ENCODE data around the gene AGPS. TPM values are rescaled to one million over a fixed set of nuclear protein-coding genes. Genes with fewer than 3 reads are reported as not detected.
"Not testable (repeated sequence)": the region's sequence is repeated elsewhere in the genome, so short reads cannot be mapped to it uniquely, and the experiment has no call there.

The AGPS gene
- total RNA-seq, 1 experiment from 2014 or later: 54.0 TPM

DNA sequence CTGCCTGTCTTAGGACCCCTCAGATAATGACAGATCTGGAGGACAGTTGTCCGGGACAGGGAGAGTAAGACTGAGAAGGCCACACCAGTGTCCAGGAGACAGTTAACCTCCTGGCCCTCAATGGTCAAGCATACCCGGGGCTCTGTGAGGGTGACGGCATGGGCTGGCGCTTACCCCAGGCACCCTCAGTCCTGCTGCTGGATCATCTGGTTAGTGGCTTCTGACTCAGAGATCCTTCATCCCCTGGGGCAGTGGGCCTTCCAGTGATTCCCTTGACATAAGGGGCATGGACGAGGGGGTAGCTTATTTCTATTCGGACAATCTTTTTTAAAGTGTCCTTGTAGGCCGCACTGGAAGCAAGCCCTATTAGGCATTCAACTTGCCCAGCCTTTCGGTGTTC lies 18.1 kb downstream of the AGPS start:
- not testable (repeated sequence) for H3K4me2 ChIP-seq (ENCODE audit: low read depth, low read length, poor library complexity, severe bottlenecking); H3K27me3 ChIP-seq (ENCODE audit: low read length); H3K4me3 ChIP-seq (ENCODE audit: low read length); H3K9me3 ChIP-seq (ENCODE audit: low read length); H4K20me1 ChIP-seq (ENCODE audit: insufficient read depth, low read depth, low read length); H2AFZ ChIP-seq (ENCODE audit: low read length); H3K27ac ChIP-seq (ENCODE audit: low read length); H3K9me2 ChIP-seq (replicated peaks; ENCODE audit: insufficient read depth, low read length); H3K4me1 ChIP-seq (ENCODE audit: low read length); H3K9ac ChIP-seq (ENCODE audit: low read length); DNase-seq; H3K36me3 ChIP-seq (ENCODE audit: insufficient read depth, low read length)
- H3K79me2 ChIP-seq (ENCODE audit: low read length): peaks cover 99% of the 10 kb centered on the region

DNA sequence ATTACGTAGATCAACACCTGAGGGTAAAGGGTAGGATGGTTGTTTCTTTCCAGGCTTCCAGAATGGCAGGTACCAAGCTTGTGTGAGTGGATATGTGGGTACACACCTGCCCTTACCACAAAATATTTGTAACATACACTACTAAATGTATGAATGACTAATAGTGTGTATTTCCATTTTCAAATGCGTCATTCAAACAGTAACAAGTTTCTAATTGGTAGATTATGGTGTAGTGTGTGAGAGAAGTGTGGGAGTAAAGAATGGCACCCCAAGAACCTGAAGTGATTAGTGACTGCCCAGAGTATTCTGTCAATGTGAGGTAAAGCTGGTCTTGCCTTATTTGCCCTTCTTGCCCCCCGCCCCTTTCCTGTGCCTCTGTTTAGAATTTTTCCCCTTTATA lies 21.1 kb downstream of the AGPS start:
- H3K36me3 ChIP-seq (ENCODE audit: insufficient read depth, low read length): peaks cover 2% of the 10 kb centered on the region; the same call in 1 of the 2 replicates
- H3K4me2 ChIP-seq (ENCODE audit: low read depth, low read length, poor library complexity, severe bottlenecking): no peak overlapping the region
- H3K4me3 ChIP-seq (ENCODE audit: low read length): no peak overlapping the region
- H3K27me3 ChIP-seq (ENCODE audit: low read length): no peaks in the 10 kb centered on the region
- H3K4me1 ChIP-seq (ENCODE audit: low read length): peaks cover 16% of the 10 kb centered on the region
- 0 out of 2 replicates have a peak, but pooled peaks cover 7% of the 10 kb centered on the region for H4K20me1 ChIP-seq (ENCODE audit: insufficient read depth, low read depth, low read length)
- no peak overlapping the region for H3K27ac ChIP-seq (ENCODE audit: low read length)
- peaks cover 99% of the 10 kb centered on the region for H3K79me2 ChIP-seq (ENCODE audit: low read length)
- DNase-seq: no peak
- H3K9me2 ChIP-seq (replicated peaks; ENCODE audit: insufficient read depth, low read length): no peaks in the 10 kb centered on the region
- no peak overlapping the region for H3K9ac ChIP-seq (ENCODE audit: low read length)
- H3K9me3 ChIP-seq (ENCODE audit: low read length): 0 out of 2 replicates have a peak, but pooled peaks cover 2% of the 10 kb centered on the region
- no peak overlapping the region for H2AFZ ChIP-seq (ENCODE audit: low read length)

DNA sequence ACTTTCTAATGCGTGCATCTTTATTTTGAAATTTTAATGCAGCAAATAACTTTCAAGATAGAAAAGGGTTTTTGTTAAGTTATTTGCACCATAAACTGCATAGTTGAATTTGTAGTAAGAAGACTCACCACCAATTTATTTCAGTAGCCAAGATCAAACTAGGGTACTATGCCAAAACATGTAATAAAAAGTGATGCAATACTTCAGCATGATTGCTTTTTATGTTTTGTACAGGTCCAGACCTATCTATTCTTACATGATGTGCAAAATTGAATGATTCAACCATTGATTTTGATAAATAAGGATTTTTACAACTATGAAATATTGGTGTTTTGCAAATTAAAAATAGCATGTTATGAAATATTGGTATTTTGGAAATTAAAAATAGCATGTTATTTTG lies 26.7 kb downstream of the AGPS start:
- Histone ChIP-seq H4K20me1 (ENCODE audit: insufficient read depth, low read depth, low read length) (0 out of 2 replicates have a peak, but pooled peaks cover 7% of the 10 kb centered on the region), H2AFZ (ENCODE audit: low read length) (no peak overlapping the region), H3K79me2 (ENCODE audit: low read length) (peaks cover 94% of the 10 kb centered on the region)

DNA sequence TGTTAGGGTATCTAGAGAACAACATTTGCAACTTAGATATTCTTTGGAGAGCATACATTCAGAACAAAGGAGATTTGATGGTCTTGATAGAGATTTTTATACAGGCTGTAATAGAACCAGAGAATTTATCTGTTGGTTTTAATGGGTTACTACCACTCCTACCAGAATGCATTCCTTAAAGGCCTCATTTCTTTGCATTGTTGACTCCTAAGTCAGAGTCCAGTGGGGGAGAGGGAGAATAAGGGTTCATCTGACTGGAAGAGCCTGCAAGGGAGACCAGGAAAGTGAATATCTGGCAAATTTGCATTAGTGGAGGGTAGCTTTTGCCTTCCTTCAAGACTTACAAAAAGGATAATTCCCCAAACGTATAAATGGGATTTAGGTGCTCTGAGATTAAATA lies 29.7 kb downstream of the AGPS start:
- H3K36me3 ChIP-seq (ENCODE audit: insufficient read depth, low read length): peaks cover 40% of the 10 kb centered on the region
- peaks cover 5% of the 10 kb centered on the region; the same call in 1 of the 2 replicates for H3K4me1 ChIP-seq (ENCODE audit: low read length)
- H3K9ac ChIP-seq (ENCODE audit: low read length): no peak overlapping the region
- 0 out of 2 replicates have a peak, but pooled peaks cover 4% of the 10 kb centered on the region for H3K9me3 ChIP-seq (ENCODE audit: low read length)
- no peaks in the 10 kb centered on the region for H3K27me3 ChIP-seq (ENCODE audit: low read length)
- no peak for DNase-seq
- H2AFZ ChIP-seq (ENCODE audit: low read length): no peak overlapping the region
- H3K4me2 ChIP-seq (ENCODE audit: low read depth, low read length, poor library complexity, severe bottlenecking): no peak overlapping the region
- no peak overlapping the region for H3K4me3 ChIP-seq (ENCODE audit: low read length)
- H3K27ac ChIP-seq (ENCODE audit: low read length): no peak overlapping the region
- peaks cover 93% of the 10 kb centered on the region for H3K79me2 ChIP-seq (ENCODE audit: low read length)
- H3K9me2 ChIP-seq (replicated peaks; ENCODE audit: insufficient read depth, low read length): no peaks in the 10 kb centered on the region
- H4K20me1 ChIP-seq (ENCODE audit: insufficient read depth, low read depth, low read length): no peaks in the 10 kb centered on the region

More for the DNA sequence above, 26.7 kb downstream of the AGPS start:
- Histone ChIP-seq H3K9ac (ENCODE audit: low read length) (no peak overlapping the region), H3K27ac (ENCODE audit: low read length) (peak overlapping the region; percentile 55; the same call in 1 of the 2 replicates), H3K9me2 (replicated peaks; ENCODE audit: insufficient read depth, low read length) (no peaks in the 10 kb centered on the region), H3K4me3 (ENCODE audit: low read length) (no peak overlapping the region), H3K36me3 (ENCODE audit: insufficient read depth, low read length) (peaks cover 35% of the 10 kb centered on the region), H3K9me3 (ENCODE audit: low read length) (no peaks in the 10 kb centered on the region), H3K4me2 (ENCODE audit: low read depth, low read length, poor library complexity, severe bottlenecking) (no peak overlapping the region), H3K27me3 (ENCODE audit: low read length) (no peaks in the 10 kb centered on the region), H3K4me1 (ENCODE audit: low read length) (peaks cover 16% of the 10 kb centered on the region)
- no peak for DNase-seq

DNA sequence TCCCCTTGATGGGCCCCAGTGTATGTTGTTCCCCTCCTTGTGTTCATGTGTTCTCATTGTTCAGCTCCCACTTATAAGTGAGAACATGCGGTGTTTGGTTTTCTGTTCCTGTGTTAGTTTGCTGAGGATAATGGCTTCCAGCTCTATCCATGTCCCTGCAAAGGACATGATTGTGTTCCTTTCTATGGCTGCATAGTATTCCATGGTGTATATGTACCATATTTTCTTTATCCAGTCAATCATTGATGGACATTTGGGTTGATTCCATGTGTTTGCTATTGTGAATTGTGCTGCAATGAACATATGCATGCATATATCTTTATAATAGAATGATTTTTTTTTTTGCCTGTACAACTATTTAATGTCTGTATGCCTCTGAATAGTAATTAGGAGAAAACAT lies 31.5 kb downstream of the AGPS start:
- not testable (repeated sequence) for H3K9me3 ChIP-seq (ENCODE audit: low read length)

DNA sequence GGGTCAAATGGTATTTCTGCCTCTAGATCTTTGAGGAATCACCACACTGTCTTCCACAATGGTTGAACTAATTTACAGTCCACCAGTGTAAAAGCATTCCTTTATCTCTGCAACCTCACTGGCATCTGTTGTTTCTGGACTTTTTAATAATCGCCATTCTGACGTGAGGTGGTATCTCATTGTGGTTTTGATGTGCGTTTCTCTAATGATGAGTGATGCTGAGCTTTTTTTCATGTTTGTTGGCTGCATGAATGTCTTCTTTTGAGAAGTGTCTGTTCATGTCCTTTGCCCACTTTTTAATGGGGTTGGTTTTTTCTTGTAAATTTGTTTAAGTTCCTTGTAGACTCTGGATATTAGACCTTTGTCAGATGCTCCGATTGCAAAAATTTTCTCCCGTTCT lies 32.0 kb downstream of the AGPS start:
- H3K9ac ChIP-seq (ENCODE audit: low read length); H3K27ac ChIP-seq (ENCODE audit: low read length); H3K9me3 ChIP-seq (ENCODE audit: low read length); H3K4me2 ChIP-seq (ENCODE audit: low read depth, low read length, poor library complexity, severe bottlenecking); H2AFZ ChIP-seq (ENCODE audit: low read length); H3K4me3 ChIP-seq (ENCODE audit: low read length); H3K9me2 ChIP-seq (replicated peaks; ENCODE audit: insufficient read depth, low read length); H4K20me1 ChIP-seq (ENCODE audit: insufficient read depth, low read depth, low read length); DNase-seq; H3K4me1 ChIP-seq (ENCODE audit: low read length); H3K27me3 ChIP-seq (ENCODE audit: low read length): not testable (repeated sequence)
- H3K79me2 ChIP-seq (ENCODE audit: low read length): peaks cover 93% of the 10 kb centered on the region
- peaks cover 54% of the 10 kb centered on the region for H3K36me3 ChIP-seq (ENCODE audit: insufficient read depth, low read length)

More for the DNA sequence above, 31.5 kb downstream of the AGPS start:
- not testable (repeated sequence) for H3K4me1 ChIP-seq (ENCODE audit: low read length); DNase-seq; H4K20me1 ChIP-seq (ENCODE audit: insufficient read depth, low read depth, low read length); H3K27me3 ChIP-seq (ENCODE audit: low read length); H3K9me2 ChIP-seq (replicated peaks; ENCODE audit: insufficient read depth, low read length); H3K27ac ChIP-seq (ENCODE audit: low read length); H3K4me2 ChIP-seq (ENCODE audit: low read depth, low read length, poor library complexity, severe bottlenecking); H3K9ac ChIP-seq (ENCODE audit: low read length); H2AFZ ChIP-seq (ENCODE audit: low read length); H3K4me3 ChIP-seq (ENCODE audit: low read length)
- Histone ChIP-seq H3K36me3 (ENCODE audit: insufficient read depth, low read length) (peaks cover 52% of the 10 kb centered on the region), H3K79me2 (ENCODE audit: low read length) (peaks cover 93% of the 10 kb centered on the region)

DNA sequence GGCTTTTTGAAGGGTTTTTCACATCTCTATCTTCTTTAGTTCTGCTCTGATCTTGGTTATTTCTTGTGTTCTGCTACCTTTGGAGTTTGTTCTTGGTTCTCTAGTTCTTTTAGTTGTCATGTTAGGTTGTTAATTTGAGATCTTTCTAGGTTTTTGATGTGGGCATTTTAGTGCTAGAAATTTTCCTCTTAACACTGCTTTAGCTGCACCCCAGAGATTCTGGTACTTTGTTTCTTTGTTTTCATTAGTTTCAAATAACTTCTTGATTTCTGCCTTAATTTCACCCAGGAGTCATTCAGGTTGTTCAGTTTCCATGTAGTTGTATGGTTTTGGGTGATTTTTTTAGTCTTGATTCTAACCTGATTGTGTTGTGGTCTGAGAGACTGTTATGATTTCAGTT lies 34.7 kb downstream of the AGPS start:
- H3K4me3 ChIP-seq (ENCODE audit: low read length): no peak overlapping the region
- H3K27me3 ChIP-seq (ENCODE audit: low read length): no peaks in the 10 kb centered on the region
- H4K20me1 ChIP-seq (ENCODE audit: insufficient read depth, low read depth, low read length): no peaks in the 10 kb centered on the region

DNA sequence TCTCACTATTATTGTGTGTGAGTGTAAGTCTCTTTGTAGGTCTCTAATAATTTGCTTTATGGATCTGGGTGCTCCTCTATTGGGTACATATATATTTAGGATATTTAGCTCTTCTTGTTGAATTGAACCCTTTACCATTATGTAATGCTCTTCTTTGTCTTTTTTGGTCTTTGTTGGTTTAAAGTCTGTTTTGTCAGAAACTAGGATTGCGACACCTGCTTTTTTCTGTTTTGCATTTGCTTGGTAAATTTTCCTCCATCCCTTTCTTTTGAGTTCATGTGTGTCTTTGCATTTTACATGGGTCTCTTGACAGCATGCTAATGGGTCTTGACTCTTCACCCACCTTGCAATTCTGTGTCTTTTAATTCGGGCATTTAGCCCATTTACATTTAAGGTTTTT lies 35.4 kb downstream of the AGPS start:
- not testable (repeated sequence) for H3K4me3 ChIP-seq (ENCODE audit: low read length); H3K4me1 ChIP-seq (ENCODE audit: low read length); DNase-seq; H3K9ac ChIP-seq (ENCODE audit: low read length); H2AFZ ChIP-seq (ENCODE audit: low read length); H3K4me2 ChIP-seq (ENCODE audit: low read depth, low read length, poor library complexity, severe bottlenecking); H3K9me2 ChIP-seq (replicated peaks; ENCODE audit: insufficient read depth, low read length); H4K20me1 ChIP-seq (ENCODE audit: insufficient read depth, low read depth, low read length); H3K27ac ChIP-seq (ENCODE audit: low read length); H3K27me3 ChIP-seq (ENCODE audit: low read length)
- peaks cover 54% of the 10 kb centered on the region for H3K36me3 ChIP-seq (ENCODE audit: insufficient read depth, low read length)
- peaks cover 24% of the 10 kb centered on the region for H3K9me3 ChIP-seq (ENCODE audit: low read length)
- H3K79me2 ChIP-seq (ENCODE audit: low read length): peaks cover 96% of the 10 kb centered on the region

More for the DNA sequence above, 34.7 kb downstream of the AGPS start:
- no peak overlapping the region for H2AFZ ChIP-seq (ENCODE audit: low read length)
- peaks cover 51% of the 10 kb centered on the region for H3K36me3 ChIP-seq (ENCODE audit: insufficient read depth, low read length)
- H3K79me2 ChIP-seq (ENCODE audit: low read length): peaks cover 94% of the 10 kb centered on the region
- no peak for DNase-seq
- H3K9me3 ChIP-seq (ENCODE audit: low read length): peaks cover 18% of the 10 kb centered on the region
- no peaks in the 10 kb centered on the region for H3K4me1 ChIP-seq (ENCODE audit: low read length)
- H3K4me2 ChIP-seq (ENCODE audit: low read depth, low read length, poor library complexity, severe bottlenecking): no peak overlapping the region
- H3K9me2 ChIP-seq (replicated peaks; ENCODE audit: insufficient read depth, low read length): no peaks in the 10 kb centered on the region
- no peak overlapping the region for H3K9ac ChIP-seq (ENCODE audit: low read length)
- no peak overlapping the region for H3K27ac ChIP-seq (ENCODE audit: low read length)
